K562 (cell line): ENCODE measurements around the gene MAP1LC3B2. TPM values are rescaled to one million over a fixed set of nuclear protein-coding genes. Genes with fewer than 3 reads are reported as not detected.
A peak's percentile ranks its signal among the peaks of the same experiment; 100 is the strongest.

Experiments used
- ATF7 ChIP-seq: fragments of 450-650 bp; IDR thresholded peaks from 2 replicates; pipeline ENCODE4 v1.7.1; 2014; ENCODE audit warnings: mild to moderate bottlenecking, moderate library complexity
- BHLHE40 ChIP-seq: IDR thresholded peaks from 2 replicates; pipeline ENCODE4 v1.6.1; 2011; ENCODE audit warnings: low read length, improper control_type of control experiment
- CREM ChIP-seq: IDR thresholded peaks from 2 replicates; pipeline ENCODE4 v1.6.1; 2014; ENCODE audit warnings: antibody characterized with exemption, low read depth
- CXXC5 ChIP-seq: fragments of 250-450 bp; sonication (Bioruptor Pico); IDR thresholded peaks from 2 replicates; pipeline ENCODE4 v1.8.0; 2022; ENCODE audit warnings: inconsistent platforms, mild to moderate bottlenecking, moderate library complexity
- EP300 ChIP-seq: IDR thresholded peaks from 2 replicates; pipeline ENCODE4 v1.6.1; 2012; ENCODE audit warnings: low read length, improper control_type of control experiment
- MAFG ChIP-seq: fragments of 450-650 bp; conservative IDR thresholded peaks from 2 replicates; pipeline ENCODE4 v1.6.1; 2016; ENCODE audit warnings: missing genetic modification characterization, missing compliant biosample characterization
- MAFK ChIP-seq: IDR thresholded peaks from 2 replicates; pipeline ENCODE4 v1.6.1; 2011; ENCODE audit warnings: low read length, improper control_type of control experiment
- MEIS2 ChIP-seq: fragments of 450-650 bp; IDR thresholded peaks from 2 replicates; pipeline ENCODE4 v1.6.1; 2014; ENCODE audit warnings: mild to moderate bottlenecking; ENCODE audit not compliant: partially characterized antibody
- PHF20 ChIP-seq: fragments of 450-650 bp; IDR thresholded peaks from 2 replicates; pipeline ENCODE4 v1.6.1; 2018; ENCODE audit not compliant: partially characterized antibody
- RCOR1 ChIP-seq, 2 experiments: IDR thresholded peaks; 2 replicates each; pipeline ENCODE4 v1.6.1; 2012; ENCODE audit warnings: low read depth in 2 of 2, low read length in 2 of 2, borderline replicate concordance in 1 of 2, improper control_type of control experiment in 1 of 2
- SMARCE1 ChIP-seq: fragments of 450-650 bp; IDR thresholded peaks from 2 replicates; pipeline ENCODE4 v1.7.1; 2016; ENCODE audit warnings: mild to moderate bottlenecking
- XRCC3 ChIP-seq: fragments of 450-650 bp; IDR thresholded peaks from 2 replicates; pipeline ENCODE4 v1.6.1; 2017; ENCODE audit warnings: mild to moderate bottlenecking, moderate library complexity
- ZNF766 ChIP-seq: fragments of 200-800 bp; sonication (Bioruptor generic); conservative IDR thresholded peaks from 2 replicates; pipeline ENCODE4 v1.6.1; 2016; ENCODE audit warnings: missing genetic modification characterization, missing compliant biosample characterization
- polyA plus RNA-seq, 8 experiments: library from polyadenylated mRNA; depleted of rRNA in 4 of 8; stranded (reverse) in 5 of 8; unstranded in 3 of 8; fragments of >200 nt; fragmentation: Nextera tagmentation in 2 of 8; fragmentation: Illumina TruSeq in 1 of 8; extraction: Ambion mirVana in 2 of 8; extraction: Trizol in 1 of 8; gene quantifications; 2 replicates each; pipeline versions ENCODE4 v1.2.1 to v1.2.3, GENCODE V29; 2011 to 2014; ENCODE audit warnings: inconsistent platforms in 1 of 8, missing spikeins in 1 of 8
- total RNA-seq, 7 experiments: library from RNA; depleted of rRNA in 6 of 7; stranded (reverse); fragments of >200 nt in 6 of 7; fragmentation: Illumina TruSeq in 2 of 7; extraction: Trizol in 2 of 7; gene quantifications; 2 replicates each; pipeline versions ENCODE4 v1.2.1 to v1.2.3, GENCODE V29; 2011 to 2021; ENCODE audit warnings: low replicate concordance in 1 of 7
- TF ChIP-seq, protein P1 (sequence below): fragments of 450-650 bp; IDR thresholded peaks from 2 replicates; pipeline ENCODE4 v1.6.1; 2016
- TF ChIP-seq, protein P2 (sequence below): fragments of 250-450 bp; sonication (Bioruptor Pico); IDR thresholded peaks from 2 replicates; pipeline ENCODE4 v1.6.1; 2021; ENCODE audit warnings: mild to moderate bottlenecking
- TF ChIP-seq, protein P3 (sequence below), 2 experiments: fragments of 450-650 bp; IDR thresholded peaks; 2 replicates each; pipeline ENCODE4 v1.6.1; 2016; ENCODE audit warnings: mild to moderate bottlenecking in 2 of 2, borderline replicate concordance in 1 of 2, low read depth in 1 of 2, moderate library complexity in 1 of 2
- TF ChIP-seq, protein P4 (sequence below): sonication (generic); formaldehyde crosslinking; IDR thresholded peaks from 2 replicates; pipeline ENCODE4 v1.9.0; 2022; ENCODE audit warnings: mild to moderate bottlenecking, missing genetic modification reagents
- TF ChIP-seq, protein P5 (sequence below): sonication (generic); IDR thresholded peaks from 2 replicates; pipeline ENCODE4 v1.6.1; 2016

The MAP1LC3B2 gene
- total and polyA plus RNA-seq, 9 of the 15 experiments (the other 6 are each of a cell fraction or from before 2014, with no cell fraction given), result 0.53 to 2.8 (median 0.76) TPM; not detected in 2

DNA sequence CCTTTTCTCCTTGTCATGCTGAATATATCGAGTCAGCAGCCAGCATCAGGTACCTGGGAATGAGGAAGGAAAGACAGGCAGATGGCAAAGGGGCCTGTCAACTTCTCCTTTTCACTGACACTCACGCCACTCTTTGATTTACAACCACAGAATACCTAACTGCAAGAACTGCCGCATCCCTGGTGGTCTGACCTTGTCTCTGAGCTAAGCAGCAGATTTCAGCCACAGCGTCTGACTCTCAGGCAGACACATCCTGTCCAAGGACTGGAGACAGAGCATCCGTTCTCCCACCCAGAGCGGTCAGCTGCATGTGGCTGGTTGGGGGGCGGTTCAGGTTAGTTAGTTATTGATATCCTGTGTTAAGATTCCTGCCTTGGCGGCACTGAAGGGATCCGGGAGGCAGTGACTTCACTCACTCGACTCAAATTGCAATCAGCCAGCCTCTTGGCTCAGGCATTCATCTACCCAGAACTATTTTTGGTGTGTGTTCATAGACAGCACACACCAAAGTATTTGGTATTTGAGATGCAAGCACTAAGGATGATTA, 11.2 kb upstream of the MAP1LC3B2 start (continued):
- TF ChIP-seq CXXC5 (CRISPR knock-in tag) (peak; percentile 63), EP300 (peak; percentile 42; the same call in 1 of the 2 replicates), CREM (0 out of 2 replicates have a peak, but pooled peaks have one; percentile 27), BHLHE40 (peak; percentile 57), MAFK (peak; percentile 31; the same call in 1 of the 2 replicates), MAFG (0 out of 2 replicates have a peak, but pooled peaks have one; percentile 28), ZNF766 (0 out of 2 replicates have a peak, but pooled peaks have one; percentile 15), MEIS2 (peak; percentile 99), RCOR1 (IDR thresholded peaks at IDR 0.05; ENCODE audit: borderline replicate concordance in 1 of 2, low read depth in 2 of 2, low read length in 2 of 2) (peak in 1 of 2 experiments; percentile 57; a peak in 1 of 4 replicates), XRCC3 (no peak), ATF7 (peak; percentile 24; the same call in 1 of the 2 replicates), SMARCE1 (peak; percentile 60; the same call in 1 of the 2 replicates), PHF20 (no peak)
- TF ChIP-seq, protein P1, sequence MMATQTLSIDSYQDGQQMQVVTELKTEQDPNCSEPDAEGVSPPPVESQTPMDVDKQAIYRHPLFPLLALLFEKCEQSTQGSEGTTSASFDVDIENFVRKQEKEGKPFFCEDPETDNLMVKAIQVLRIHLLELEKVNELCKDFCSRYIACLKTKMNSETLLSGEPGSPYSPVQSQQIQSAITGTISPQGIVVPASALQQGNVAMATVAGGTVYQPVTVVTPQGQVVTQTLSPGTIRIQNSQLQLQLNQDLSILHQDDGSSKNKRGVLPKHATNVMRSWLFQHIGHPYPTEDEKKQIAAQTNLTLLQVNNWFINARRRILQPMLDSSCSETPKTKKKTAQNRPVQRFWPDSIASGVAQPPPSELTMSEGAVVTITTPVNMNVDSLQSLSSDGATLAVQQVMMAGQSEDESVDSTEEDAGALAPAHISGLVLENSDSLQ, result peak; percentile 97
- TF ChIP-seq, protein P2, sequence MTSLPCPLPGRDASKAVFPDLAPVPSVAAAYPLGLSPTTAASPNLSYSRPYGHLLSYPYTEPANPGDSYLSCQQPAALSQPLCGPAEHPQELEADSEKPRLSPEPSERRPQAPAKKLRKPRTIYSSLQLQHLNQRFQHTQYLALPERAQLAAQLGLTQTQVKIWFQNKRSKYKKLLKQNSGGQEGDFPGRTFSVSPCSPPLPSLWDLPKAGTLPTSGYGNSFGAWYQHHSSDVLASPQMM, result no peak
- TF ChIP-seq, protein P3, sequence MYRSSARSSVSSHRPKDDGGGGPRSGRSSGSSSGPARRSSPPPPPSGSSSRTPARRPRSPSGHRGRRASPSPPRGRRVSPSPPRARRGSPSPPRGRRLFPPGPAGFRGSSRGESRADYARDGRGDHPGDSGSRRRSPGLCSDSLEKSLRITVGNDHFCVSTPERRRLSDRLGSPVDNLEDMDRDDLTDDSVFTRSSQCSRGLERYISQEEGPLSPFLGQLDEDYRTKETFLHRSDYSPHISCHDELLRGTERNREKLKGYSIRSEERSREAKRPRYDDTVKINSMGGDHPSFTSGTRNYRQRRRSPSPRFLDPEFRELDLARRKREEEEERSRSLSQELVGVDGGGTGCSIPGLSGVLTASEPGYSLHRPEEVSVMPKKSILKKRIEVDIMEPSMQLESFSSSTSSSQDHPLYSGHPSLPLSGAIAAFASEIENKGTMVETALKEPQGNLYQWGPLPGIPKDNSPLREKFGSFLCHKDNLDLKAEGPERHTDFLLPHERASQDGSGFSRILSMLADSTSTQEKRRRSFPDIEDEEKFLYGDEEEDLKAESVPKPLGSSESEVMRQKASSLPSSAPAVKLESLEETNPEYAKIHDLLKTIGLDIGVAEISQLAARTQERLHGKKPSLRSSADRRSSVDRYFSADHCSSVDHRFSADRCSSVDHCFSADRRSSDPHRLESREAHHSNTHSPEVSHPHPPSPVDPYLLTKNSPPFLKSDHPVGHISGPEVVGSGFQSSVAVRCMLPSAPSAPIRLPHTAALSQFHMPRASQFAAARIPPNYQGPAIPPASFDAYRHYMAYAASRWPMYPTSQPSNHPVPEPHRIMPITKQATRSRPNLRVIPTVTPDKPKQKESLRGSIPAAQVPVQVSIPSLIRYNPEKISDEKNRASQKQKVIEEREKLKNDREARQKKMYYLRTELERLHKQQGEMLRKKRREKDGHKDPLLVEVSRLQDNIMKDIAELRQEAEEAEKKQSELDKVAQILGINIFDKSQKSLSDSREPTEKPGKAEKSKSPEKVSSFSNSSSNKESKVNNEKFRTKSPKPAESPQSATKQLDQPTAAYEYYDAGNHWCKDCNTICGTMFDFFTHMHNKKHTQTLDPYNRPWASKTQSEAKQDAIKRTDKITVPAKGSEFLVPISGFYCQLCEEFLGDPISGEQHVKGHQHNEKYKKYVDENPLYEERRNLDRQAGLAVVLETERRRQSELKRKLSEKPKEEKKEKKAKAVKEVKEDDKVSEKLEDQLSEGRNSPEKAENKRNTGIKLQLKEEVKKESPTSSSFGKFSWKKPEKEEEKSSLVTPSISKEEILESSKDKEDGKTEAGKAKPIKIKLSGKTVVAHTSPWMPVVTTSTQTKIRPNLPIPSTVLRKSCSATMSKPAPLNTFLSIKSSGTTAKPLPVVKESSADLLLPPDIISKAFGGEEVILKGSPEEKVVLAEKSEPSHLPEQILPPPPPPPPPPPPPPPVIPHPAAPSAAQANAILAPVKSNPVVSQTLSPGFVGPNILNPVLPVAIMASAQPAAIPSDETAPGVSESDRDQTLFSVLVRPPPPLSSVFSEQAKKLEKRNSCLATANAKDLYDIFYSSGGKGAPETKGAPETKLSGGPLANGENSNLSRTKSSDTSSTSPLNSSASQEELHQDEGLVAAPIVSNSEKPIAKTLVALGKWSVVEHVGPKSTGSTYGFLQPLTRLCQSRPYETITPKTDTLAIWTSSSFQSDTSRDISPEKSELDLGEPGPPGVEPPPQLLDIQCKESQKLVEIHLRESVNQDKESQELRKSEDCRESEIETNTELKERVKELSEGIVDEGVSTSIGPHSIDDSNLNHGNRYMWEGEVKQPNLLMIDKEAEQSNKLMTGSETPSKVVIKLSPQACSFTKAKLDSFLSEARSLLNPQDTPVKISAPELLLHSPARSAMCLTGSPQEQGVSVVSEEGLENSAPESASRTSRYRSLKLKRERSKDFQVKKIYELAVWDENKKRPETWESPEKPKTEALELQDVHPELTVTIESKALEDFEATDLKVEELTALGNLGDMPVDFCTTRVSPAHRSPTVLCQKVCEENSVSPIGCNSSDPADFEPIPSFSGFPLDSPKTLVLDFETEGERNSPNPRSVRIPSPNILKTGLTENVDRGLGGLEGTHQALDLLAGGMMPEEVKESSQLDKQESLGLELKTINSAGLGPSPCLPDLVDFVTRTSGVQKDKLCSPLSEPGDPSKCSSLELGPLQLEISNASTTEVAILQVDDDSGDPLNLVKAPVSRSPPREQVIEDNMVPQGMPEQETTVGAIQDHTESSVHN (IDR thresholded peaks at IDR 0.05; ENCODE audit: borderline replicate concordance in 1 of 2, low read depth in 1 of 2), result peak in 1 of 2 experiments; percentile 56; a peak in 1 of 4 replicates
- TF ChIP-seq, protein P4, sequence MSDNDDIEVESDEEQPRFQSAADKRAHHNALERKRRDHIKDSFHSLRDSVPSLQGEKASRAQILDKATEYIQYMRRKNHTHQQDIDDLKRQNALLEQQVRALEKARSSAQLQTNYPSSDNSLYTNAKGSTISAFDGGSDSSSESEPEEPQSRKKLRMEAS (CRISPR knock-in tag), result 0 out of 2 replicates have a peak, but pooled peaks have one; percentile 3
- TF ChIP-seq, protein P5, sequence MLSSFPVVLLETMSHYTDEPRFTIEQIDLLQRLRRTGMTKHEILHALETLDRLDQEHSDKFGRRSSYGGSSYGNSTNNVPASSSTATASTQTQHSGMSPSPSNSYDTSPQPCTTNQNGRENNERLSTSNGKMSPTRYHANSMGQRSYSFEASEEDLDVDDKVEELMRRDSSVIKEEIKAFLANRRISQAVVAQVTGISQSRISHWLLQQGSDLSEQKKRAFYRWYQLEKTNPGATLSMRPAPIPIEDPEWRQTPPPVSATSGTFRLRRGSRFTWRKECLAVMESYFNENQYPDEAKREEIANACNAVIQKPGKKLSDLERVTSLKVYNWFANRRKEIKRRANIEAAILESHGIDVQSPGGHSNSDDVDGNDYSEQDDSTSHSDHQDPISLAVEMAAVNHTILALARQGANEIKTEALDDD, result peak; percentile 58; the same call in 1 of the 2 replicates
